Breast epithelium (tissue), 3 donors: ENCODE measurements around the gene RPH3AL.

Source experiments
- POLR2A ChIP-seq: fragments of 450-650 bp; IDR thresholded peaks from one replicate; pipeline ENCODE4 v1.6.1; 2016; ENCODE audit warnings: antibody characterized with exemption, mild to moderate bottlenecking, moderate library complexity
- POLR2AphosphoS5 ChIP-seq, 3 donors: sonication (generic); formaldehyde crosslinking; IDR thresholded peaks; one replicate each; pipeline ENCODE4 v1.6.1; 2017; ENCODE audit warnings: antibody characterized with exemption in 3 of 3
- TF ChIP-seq, protein P1 (sequence below), 3 donors: fragments of 450-650 bp; IDR thresholded peaks; one replicate each; pipeline ENCODE4 v1.5.1; 2016 to 2017; ENCODE audit warnings: antibody characterized with exemption in 3 of 3, mild to moderate bottlenecking in 3 of 3, moderate library complexity in 3 of 3

DNA sequence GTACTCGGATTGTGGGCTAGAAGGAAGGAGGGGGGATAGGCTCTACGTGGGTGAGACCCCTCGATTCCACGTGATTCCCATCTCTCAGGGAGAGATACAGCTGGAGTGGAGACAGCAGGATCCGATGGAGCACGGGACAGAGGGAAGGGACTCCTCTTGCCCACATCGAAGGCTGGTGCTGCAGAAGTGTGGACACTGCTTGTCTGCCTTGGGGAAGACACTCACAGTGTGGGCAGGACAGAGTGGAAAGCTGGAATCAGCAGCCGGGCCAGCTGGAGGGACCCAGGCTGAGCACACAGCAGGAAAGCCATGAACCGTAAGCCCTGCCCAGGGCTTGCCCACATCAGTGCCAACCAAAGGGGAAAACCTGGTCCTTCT lies 42.1 kb upstream of the RPH3AL start:
- TF ChIP-seq POLR2A = no peak
- TF ChIP-seq, protein P1, sequence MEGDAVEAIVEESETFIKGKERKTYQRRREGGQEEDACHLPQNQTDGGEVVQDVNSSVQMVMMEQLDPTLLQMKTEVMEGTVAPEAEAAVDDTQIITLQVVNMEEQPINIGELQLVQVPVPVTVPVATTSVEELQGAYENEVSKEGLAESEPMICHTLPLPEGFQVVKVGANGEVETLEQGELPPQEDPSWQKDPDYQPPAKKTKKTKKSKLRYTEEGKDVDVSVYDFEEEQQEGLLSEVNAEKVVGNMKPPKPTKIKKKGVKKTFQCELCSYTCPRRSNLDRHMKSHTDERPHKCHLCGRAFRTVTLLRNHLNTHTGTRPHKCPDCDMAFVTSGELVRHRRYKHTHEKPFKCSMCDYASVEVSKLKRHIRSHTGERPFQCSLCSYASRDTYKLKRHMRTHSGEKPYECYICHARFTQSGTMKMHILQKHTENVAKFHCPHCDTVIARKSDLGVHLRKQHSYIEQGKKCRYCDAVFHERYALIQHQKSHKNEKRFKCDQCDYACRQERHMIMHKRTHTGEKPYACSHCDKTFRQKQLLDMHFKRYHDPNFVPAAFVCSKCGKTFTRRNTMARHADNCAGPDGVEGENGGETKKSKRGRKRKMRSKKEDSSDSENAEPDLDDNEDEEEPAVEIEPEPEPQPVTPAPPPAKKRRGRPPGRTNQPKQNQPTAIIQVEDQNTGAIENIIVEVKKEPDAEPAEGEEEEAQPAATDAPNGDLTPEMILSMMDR (IDR thresholded peaks at IDR 0.05) = no peak
- TF ChIP-seq POLR2AphosphoS5 (IDR thresholded peaks at IDR 0.05) = no peak
